CD4-positive, alpha-beta T cell (primary cell): ENCODE measurements around the gene SMURF2. TPM values are rescaled to one million over a fixed set of nuclear protein-coding genes. Genes with fewer than 3 reads are reported as not detected.

Experiments used
- ATAC-seq: fragments of 200-7000 bp; cut with Tn5 transposase; one replicate; pipeline ENCODE4 v1.10.0; 2022; ENCODE audit warnings: mild to moderate bottlenecking; ENCODE audit not compliant: poor library complexity
- CTCF ChIA-PET: fragments of 350-600 bp; sonication (Branson Sonifier 250); formaldehyde crosslinking; loops from one replicate; lab custom pipeline; 2021; ENCODE audit warnings: antibody characterized with exemption, inconsistent platforms; lab: Charles Lee
- POLR2A ChIA-PET: fragments of 350-600 bp; sonication (Branson Sonifier 250); formaldehyde crosslinking; loops from one replicate; lab custom pipeline; 2021; ENCODE audit warnings: antibody characterized with exemption, inconsistent platforms; lab: Charles Lee
- DNase-seq, 14 experiments: peaks; one replicate each; pipeline ENCODE4 v3.0.0-alpha.2; 2013 to 2020; ENCODE audit warnings: mixed read lengths in 2 of 14
- H3K27ac ChIP-seq, 2 donors: one replicate each; pipeline versions ENCODE4 v1.5.1 to v1.7.0; 2013; ENCODE audit warnings: low read length in 2 of 2, low read depth in 1 of 2, mild to moderate bottlenecking in 1 of 2
- H3K27me3 ChIP-seq, 2 experiments: 1 replicate in 1 of 2; 2 replicates in 1 of 2; pipeline versions ENCODE4 v1.6.1 to v1.7.0; 2013; ENCODE audit warnings: low read length in 2 of 2, control low read depth in 1 of 2, mild to moderate bottlenecking in 1 of 2, moderate library complexity in 1 of 2; ENCODE audit not compliant: insufficient read depth in 2 of 2, control insufficient read depth in 1 of 2
- H3K36me3 ChIP-seq: one replicate; pipeline ENCODE4 v1.6.1; 2013; ENCODE audit warnings: low read length, control low read depth; ENCODE audit not compliant: insufficient read depth
- H3K4me1 ChIP-seq: one replicate; pipeline ENCODE4 v1.6.1; 2013; ENCODE audit warnings: low read length, control low read depth; ENCODE audit not compliant: insufficient read depth
- H3K4me3 ChIP-seq: one replicate; pipeline ENCODE4 v1.5.1; 2013; ENCODE audit warnings: mild to moderate bottlenecking, low read length, moderate library complexity
- H3K9me3 ChIP-seq, 2 experiments: 1 replicate in 1 of 2; 2 replicates in 1 of 2; pipeline versions ENCODE4 v1.6.1 to v1.7.0; 2013; ENCODE audit warnings: low read length in 2 of 2, mild to moderate bottlenecking in 2 of 2, control low read depth in 1 of 2, moderate library complexity in 1 of 2; ENCODE audit not compliant: control insufficient read depth in 1 of 2, insufficient read depth in 1 of 2
- H3K27ac Mint-ChIP-seq: one replicate; pipeline ENCODE4 v1.8.0; 2020; ENCODE audit warnings: mixed read lengths
- H3K27me3 Mint-ChIP-seq: one replicate; pipeline ENCODE4 v1.8.0; 2021; ENCODE audit warnings: mixed read lengths
- H3K36me3 Mint-ChIP-seq: one replicate; pipeline ENCODE4 v1.8.0; 2021; ENCODE audit warnings: low read depth, mixed read lengths
- H3K4me1 Mint-ChIP-seq: one replicate; pipeline ENCODE4 v1.8.0; 2021; ENCODE audit warnings: low read depth, mixed read lengths
- H3K4me3 Mint-ChIP-seq: one replicate; pipeline ENCODE4 v1.8.0; 2020; ENCODE audit warnings: mild to moderate bottlenecking, mixed read lengths
- H3K9me3 Mint-ChIP-seq: one replicate; pipeline ENCODE4 v1.8.0; 2020; ENCODE audit warnings: mixed read lengths
- intact Hi-C, 2 experiments: fragments of 100-400 bp; cut with DNase I in 1 of 2; cut with micrococcal nuclease in 1 of 2; formaldehyde crosslinking; loops; one replicate each; pipeline versions ENCODE4 v1.15.1 to v1.9.0; 2023 to 2025; cut with DNase I, micrococcal nuclease
- total RNA-seq, 174 experiments: library from RNA in 2 of 174; stranded (reverse) in 2 of 174; gene quantifications; one replicate each; pipeline ENCODE4 v1.2.3 and lab custom pipeline; 2021 to 2026
- TF ChIP-seq, protein P1 (sequence below): fragments of 200-600 bp; IDR thresholded peaks from one replicate; pipeline ENCODE4 v1.8.0; 2022; ENCODE audit warnings: antibody characterized with exemption, mild to moderate bottlenecking

SMURF2 gene
- total RNA-seq, 2 experiments from 2014 or later: 28.0 to 29.7 TPM

DNA sequence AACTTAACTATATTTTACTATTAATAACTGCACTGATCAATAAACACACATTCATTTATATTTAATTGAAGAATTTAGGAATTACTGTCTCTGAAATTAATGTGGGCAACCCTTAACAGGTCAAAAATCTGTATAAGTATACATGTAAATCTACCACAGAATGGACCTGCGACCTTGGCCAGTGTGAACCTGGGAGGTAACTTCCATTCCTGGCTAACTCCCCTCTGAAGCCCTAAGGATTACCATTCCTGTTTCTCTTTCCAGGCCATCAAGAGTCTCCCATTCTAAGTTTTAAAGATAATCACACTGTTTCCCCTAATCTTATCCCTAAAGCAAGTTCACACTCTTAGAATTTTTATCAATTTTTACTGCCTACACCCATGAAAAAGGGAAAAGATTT is 58.1 kb downstream of the SMURF2 start:
- POLR2A ChIA-PET: interaction anchor here (0.7 kb wide), 1 partner anchor 897 kb away, joined by 3 read pairs; no protein-coding TSS in a partner anchor
- CTCF ChIA-PET: no interaction called here
- Mint-ChIP-seq H3K36me3 (peaks cover 3% of the 10 kb centered on the region), H3K27ac (peak overlapping the region; percentile 38), H3K27me3 (no peaks in the 10 kb centered on the region), H3K4me1 (peaks cover 53% of the 10 kb centered on the region), H3K9me3 (no peaks in the 10 kb centered on the region), H3K4me3 (no peak overlapping the region)
- Histone ChIP-seq H3K27me3 (no peaks in the 10 kb centered on the region), H3K4me1 (peaks cover 9% of the 10 kb centered on the region), H3K36me3 (peaks cover 3% of the 10 kb centered on the region), H3K9me3 (no peaks in the 10 kb centered on the region), H3K27ac (no peak overlapping the region), H3K4me3 (no peak overlapping the region)
- intact Hi-C loops: loop anchor here in 1 of 2 experiments (5.0 kb wide), 1 partner anchor 43 kb away; no protein-coding TSS in a partner anchor
- DNase-seq (no peak), ATAC-seq (no peak)
- TF ChIP-seq, protein P1, sequence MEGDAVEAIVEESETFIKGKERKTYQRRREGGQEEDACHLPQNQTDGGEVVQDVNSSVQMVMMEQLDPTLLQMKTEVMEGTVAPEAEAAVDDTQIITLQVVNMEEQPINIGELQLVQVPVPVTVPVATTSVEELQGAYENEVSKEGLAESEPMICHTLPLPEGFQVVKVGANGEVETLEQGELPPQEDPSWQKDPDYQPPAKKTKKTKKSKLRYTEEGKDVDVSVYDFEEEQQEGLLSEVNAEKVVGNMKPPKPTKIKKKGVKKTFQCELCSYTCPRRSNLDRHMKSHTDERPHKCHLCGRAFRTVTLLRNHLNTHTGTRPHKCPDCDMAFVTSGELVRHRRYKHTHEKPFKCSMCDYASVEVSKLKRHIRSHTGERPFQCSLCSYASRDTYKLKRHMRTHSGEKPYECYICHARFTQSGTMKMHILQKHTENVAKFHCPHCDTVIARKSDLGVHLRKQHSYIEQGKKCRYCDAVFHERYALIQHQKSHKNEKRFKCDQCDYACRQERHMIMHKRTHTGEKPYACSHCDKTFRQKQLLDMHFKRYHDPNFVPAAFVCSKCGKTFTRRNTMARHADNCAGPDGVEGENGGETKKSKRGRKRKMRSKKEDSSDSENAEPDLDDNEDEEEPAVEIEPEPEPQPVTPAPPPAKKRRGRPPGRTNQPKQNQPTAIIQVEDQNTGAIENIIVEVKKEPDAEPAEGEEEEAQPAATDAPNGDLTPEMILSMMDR: no peak

DNA sequence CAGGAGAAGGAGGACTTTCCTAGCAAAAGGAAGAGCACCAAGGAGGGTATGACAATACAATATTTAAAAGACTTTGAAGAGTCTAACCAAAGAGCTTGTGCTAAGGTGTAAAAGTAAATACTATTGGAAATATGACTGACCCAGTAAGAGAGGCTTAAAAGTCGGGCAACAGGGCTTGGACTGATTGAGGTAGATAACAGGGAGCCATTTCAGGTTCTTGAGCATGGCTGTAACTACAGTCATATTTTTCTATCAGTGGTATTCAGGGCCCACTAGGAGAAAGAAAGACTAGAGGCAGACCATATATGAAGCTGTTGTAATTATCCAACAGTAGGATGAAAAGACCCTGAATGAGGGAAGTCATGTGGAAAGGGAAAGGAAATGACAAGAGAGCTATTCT is 62.3 kb downstream of the SMURF2 start:
- peak; percentile 18 for ATAC-seq
- POLR2A ChIA-PET: interaction anchor here (0.8 to 2.4 kb wide), 4 partner anchors 10 to 109 kb away, joined by 3 to 18 read pairs (median 4); partner anchors contain the start of genes CEP95 and DDX5
- peak overlapping the region; percentile 90 for H3K27ac Mint-ChIP-seq

DNA sequence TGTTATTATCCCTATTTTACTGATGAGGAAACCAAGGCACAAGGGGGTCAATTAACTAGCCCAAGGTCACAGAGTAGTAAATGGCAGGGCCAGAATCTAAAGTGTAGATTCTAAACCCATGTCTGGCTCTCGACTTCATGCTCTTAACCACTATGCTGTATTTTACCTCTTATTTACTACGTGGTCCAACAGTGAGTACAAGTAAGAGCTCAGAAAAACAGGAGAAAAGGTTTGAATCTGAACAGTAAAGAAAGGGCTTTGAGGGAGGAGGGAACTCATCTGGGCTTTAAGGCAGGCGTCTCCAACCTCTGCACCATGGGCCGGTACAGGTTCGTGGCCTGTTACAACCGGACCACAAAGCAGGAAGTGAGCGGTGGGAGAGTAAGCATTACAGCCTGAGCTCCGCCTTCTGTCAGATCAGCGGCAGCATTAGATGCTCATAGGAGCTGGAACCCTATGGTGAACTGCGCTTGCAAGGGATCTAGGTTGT is 62.9 kb downstream of the SMURF2 start:
- Histone ChIP-seq H3K4me3 (no peak overlapping the region), H3K36me3 (peaks cover 17% of the 10 kb centered on the region), H3K4me1 (peaks cover 10% of the 10 kb centered on the region), H3K27ac (peak overlapping the region in 1 of 2 donors; percentile 31), H3K9me3 (no peaks in the 10 kb centered on the region), H3K27me3 (no peaks in the 10 kb centered on the region)
- Mint-ChIP-seq H3K27me3 (no peaks in the 10 kb centered on the region), H3K4me3 (peak overlapping the region; percentile 76), H3K27ac (peak overlapping the region; percentile 90), H3K36me3 (peaks cover 29% of the 10 kb centered on the region), H3K4me1 (peaks cover 45% of the 10 kb centered on the region), H3K9me3 (no peaks in the 10 kb centered on the region)
- peak; percentile 97 for ATAC-seq
- intact Hi-C loops: loop anchor here (2.0 to 5.0 kb wide), 2 partner anchors 16 to 38 kb away; no protein-coding TSS in a partner anchor
- ChIA-PET CTCF (interaction anchor here (1.5 kb wide), 1 partner anchor 15 kb away, joined by 4 read pairs; no protein-coding TSS in a partner anchor), POLR2A (interaction anchor here (0.7 to 2.4 kb wide), 5 partner anchors 10 to 110 kb away, joined by 3 to 18 read pairs (median 4); partner anchors contain the start of genes CEP95 and DDX5)
- DNase-seq: peak; percentile 15 to 74 (median 44)
- TF ChIP-seq, protein P1: no peak

More for the DNA sequence above, 62.3 kb downstream of the SMURF2 start:
- H3K4me1 Mint-ChIP-seq: peaks cover 47% of the 10 kb centered on the region
- peaks cover 24% of the 10 kb centered on the region for H3K36me3 Mint-ChIP-seq
- CTCF ChIA-PET: interaction anchor here (1.5 kb wide), 1 partner anchor 15 kb away, joined by 4 read pairs; no protein-coding TSS in a partner anchor
- Histone ChIP-seq H3K9me3 (no peaks in the 10 kb centered on the region), H3K4me1 (peaks cover 10% of the 10 kb centered on the region), H3K27ac (no peak overlapping the region), H3K27me3 (no peaks in the 10 kb centered on the region), H3K36me3 (peaks cover 18% of the 10 kb centered on the region), H3K4me3 (no peak overlapping the region)
- no peak for DNase-seq
- TF ChIP-seq, protein P1: no peak
- H3K4me3 Mint-ChIP-seq: peak overlapping the region; percentile 76
- no peaks in the 10 kb centered on the region for H3K27me3 Mint-ChIP-seq
- H3K9me3 Mint-ChIP-seq: no peaks in the 10 kb centered on the region
- intact Hi-C loops: loop anchor here (2.0 to 5.0 kb wide), 3 partner anchors 15 to 47 kb away; no protein-coding TSS in a partner anchor
